Lower leg skin (tissue), 4 donors: ENCODE results near the gene PAOX. TPM values are rescaled to one million over a fixed set of nuclear protein-coding genes. Genes with fewer than 3 reads are reported as not detected.
"Not testable (repeated sequence)": the region's sequence is repeated elsewhere in the genome, so short reads cannot be mapped to it uniquely, and the experiment has no call there.

Experiments used
- DNase-seq, 2 donors: peaks; one replicate each; pipeline ENCODE4 v3.0.0-alpha.2; 2019; ENCODE audit warnings: low spot score in 2 of 2
- H3K4me3 ChIP-seq: fragments of 200-600 bp; sonication (generic); 2 replicates; pipeline ENCODE4 v1.5.1; 2017; ENCODE audit warnings: mild to moderate bottlenecking, low read depth; ENCODE audit not compliant: poor library complexity, severe bottlenecking
- POLR2A ChIP-seq, 2 donors: fragments of 450-650 bp; IDR thresholded peaks; one replicate each; pipeline ENCODE4 v1.6.1; 2016 to 2017; ENCODE audit warnings: antibody characterized with exemption in 2 of 2, mild to moderate bottlenecking in 1 of 2, moderate library complexity in 1 of 2
- WGBS, 2 donors: methylation state at CpG; one replicate each; pipeline ENCODE4 v1.1.5; 2018; 5-methylcytosine and 5-hydroxymethylcytosine counted together
- intact Hi-C: fragments of 100-400 bp; cut with DNase I; formaldehyde crosslinking; loops from one replicate; pipeline ENCODE4 v1.15.0; 2023; ENCODE audit warnings: low total_unique reads
- total RNA-seq, 4 donors: library from RNA; depleted of rRNA; stranded (reverse); fragments of >200 nt; gene quantifications; one replicate each; pipeline ENCODE4 v1.1.0, GENCODE V29; 2016
- TF ChIP-seq, protein P1 (sequence below), 3 donors: fragments of 450-650 bp; IDR thresholded peaks; one replicate each; pipeline ENCODE4 v1.5.1; 2016; ENCODE audit warnings: antibody characterized with exemption in 3 of 3, mild to moderate bottlenecking in 3 of 3, moderate library complexity in 2 of 3

PAOX gene
- total RNA-seq, 4 donors from 2014 or later, result 8.1 to 21.8 (median 14.4) TPM

DNA sequence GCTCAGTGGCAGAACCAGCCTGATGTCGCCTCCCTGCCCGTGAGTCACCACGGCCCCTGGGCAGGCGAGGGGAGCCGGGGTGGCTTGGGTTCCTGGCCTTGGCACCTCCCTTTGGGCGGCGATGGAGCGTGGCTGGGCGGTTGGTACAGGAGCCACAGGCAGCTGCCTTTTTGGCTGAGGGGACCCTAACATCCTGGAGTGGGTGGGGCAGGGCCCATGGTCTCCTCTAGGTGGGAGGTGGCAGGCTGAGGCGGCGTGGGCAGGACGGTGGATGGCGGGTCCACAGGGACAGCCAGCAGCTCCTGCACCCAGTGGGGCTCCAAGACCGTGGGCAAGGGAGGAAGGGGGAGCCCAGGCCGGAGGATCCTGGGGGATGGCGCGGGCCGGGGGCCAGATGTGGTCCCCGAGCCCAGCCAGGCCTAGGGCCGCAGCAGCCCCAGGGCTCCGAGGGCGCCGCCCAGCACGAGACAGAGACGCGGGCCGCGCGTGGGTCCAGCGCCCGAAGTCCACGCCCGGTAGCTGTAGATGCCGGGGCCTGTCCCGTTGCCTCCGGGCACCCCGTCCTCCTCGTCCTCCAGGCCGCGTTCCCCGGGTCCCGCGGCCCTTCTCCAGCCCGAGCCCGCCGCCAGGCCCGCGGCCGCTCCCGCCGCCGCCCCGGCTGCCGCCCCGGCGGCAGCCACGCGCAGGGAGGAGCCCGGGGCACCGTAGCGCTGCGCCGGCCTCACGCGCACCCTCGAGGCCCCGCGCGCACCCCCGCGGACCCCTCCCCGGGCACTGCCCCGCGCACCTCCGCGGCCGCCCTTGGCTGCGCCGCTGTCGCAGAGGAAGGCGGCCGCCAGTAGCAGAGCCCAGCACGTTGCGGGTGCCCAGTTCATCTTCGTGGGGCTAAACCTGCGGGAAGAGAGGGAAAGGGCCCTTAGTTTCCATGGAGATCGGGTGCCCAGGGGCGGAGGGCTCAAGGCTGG lies 44.0 kb downstream of the PAOX start:
- no peak overlapping the region for H3K4me3 ChIP-seq
- 17 to 24% methylated on average over 42 to 46 of the region's 88 CpGs for WGBS, 2 donors
- intact Hi-C loops, result no loop called here
- no peak for TF ChIP-seq POLR2A (IDR thresholded peaks at IDR 0.05)
- TF ChIP-seq, protein P1, sequence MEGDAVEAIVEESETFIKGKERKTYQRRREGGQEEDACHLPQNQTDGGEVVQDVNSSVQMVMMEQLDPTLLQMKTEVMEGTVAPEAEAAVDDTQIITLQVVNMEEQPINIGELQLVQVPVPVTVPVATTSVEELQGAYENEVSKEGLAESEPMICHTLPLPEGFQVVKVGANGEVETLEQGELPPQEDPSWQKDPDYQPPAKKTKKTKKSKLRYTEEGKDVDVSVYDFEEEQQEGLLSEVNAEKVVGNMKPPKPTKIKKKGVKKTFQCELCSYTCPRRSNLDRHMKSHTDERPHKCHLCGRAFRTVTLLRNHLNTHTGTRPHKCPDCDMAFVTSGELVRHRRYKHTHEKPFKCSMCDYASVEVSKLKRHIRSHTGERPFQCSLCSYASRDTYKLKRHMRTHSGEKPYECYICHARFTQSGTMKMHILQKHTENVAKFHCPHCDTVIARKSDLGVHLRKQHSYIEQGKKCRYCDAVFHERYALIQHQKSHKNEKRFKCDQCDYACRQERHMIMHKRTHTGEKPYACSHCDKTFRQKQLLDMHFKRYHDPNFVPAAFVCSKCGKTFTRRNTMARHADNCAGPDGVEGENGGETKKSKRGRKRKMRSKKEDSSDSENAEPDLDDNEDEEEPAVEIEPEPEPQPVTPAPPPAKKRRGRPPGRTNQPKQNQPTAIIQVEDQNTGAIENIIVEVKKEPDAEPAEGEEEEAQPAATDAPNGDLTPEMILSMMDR (IDR thresholded peaks at IDR 0.05), result no peak
- peak in 1 of 2 donors; percentile 84 for DNase-seq

DNA sequence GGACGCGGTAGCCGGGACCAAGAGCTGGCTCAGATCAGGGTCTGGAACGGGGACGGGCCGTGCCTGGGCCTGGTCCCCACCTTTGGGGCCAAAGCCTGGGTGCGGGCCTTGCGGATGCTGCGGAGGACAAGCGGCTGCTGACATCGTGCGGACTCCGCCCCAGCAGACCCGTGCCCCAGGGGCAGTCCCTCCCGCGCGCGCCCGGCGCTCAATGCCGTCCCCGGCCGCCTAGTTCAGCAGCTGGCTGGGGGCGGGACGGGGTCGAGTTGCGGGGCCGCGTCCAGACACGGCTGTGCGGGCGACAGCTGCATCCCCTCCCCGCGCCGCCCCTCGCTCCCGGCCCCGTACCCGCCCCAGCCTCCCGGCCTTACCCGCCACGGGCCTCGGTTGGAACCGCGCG lies 45.0 kb downstream of the PAOX start:
- intact Hi-C loops, DNase-seq, H3K4me3 ChIP-seq: not testable (repeated sequence)
- no CpG with 5 or more reads among the region's 46 CpGs for WGBS, 2 donors

DNA sequence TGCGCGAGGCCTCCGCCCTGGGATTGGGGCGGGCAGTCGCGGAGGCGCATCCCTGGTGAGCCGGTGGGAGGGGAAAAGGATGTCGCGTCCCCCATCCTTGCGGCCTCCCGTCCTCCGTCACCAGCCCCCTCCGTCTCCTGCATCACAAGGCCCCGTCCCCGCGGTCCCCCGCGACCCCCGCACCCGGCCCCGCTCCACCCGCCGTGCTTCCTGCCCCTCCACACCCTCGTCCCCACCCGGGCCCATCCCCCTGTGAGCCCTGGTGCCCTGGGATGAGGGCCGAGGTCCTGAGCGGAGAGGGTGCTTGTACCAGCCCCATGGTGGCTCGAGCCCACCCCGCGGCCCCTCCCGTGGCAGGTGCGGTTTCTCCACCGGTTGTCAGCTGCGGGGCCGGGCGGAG lies 45.5 kb downstream of the PAOX start, which contains the start of gene SPRN:
Gene SPRN (minus strand): TSS at position 25 of the 400 bp plus-strand sequence. CDS start 944 bp downstream, outside the sequence.
- not testable (repeated sequence) for H3K4me3 ChIP-seq

DNA sequence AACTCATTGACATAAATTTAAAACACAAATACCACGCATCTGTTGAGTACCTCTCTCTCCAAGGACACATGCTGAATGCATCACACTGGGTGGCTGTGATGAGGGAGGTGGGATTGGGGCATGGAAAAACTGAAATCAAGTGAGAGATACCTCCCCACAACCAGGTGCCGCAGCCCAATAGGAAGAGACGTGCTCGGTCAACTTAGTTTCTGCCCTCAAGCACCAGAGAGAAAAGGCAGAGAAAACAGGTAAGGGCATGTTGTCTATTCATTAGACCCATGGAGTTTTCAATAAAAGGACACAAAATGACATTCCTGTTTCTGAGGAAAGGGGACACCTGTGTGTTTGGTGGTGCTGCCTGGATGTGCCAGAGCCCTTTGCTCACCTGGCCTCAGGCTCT lies 50.5 kb downstream of the PAOX start:
- DNase-seq, intact Hi-C loops, H3K4me3 ChIP-seq: not testable (repeated sequence)
- WGBS, 2 donors, result 53 to 60% methylated on average over 4 of the region's 4 CpGs

More for the DNA sequence above, 45.5 kb downstream of the PAOX start, which contains the start of gene SPRN:
- intact Hi-C loops, DNase-seq: not testable (repeated sequence)
- no CpG with 5 or more reads among the region's 37 CpGs for WGBS, 2 donors

DNA sequence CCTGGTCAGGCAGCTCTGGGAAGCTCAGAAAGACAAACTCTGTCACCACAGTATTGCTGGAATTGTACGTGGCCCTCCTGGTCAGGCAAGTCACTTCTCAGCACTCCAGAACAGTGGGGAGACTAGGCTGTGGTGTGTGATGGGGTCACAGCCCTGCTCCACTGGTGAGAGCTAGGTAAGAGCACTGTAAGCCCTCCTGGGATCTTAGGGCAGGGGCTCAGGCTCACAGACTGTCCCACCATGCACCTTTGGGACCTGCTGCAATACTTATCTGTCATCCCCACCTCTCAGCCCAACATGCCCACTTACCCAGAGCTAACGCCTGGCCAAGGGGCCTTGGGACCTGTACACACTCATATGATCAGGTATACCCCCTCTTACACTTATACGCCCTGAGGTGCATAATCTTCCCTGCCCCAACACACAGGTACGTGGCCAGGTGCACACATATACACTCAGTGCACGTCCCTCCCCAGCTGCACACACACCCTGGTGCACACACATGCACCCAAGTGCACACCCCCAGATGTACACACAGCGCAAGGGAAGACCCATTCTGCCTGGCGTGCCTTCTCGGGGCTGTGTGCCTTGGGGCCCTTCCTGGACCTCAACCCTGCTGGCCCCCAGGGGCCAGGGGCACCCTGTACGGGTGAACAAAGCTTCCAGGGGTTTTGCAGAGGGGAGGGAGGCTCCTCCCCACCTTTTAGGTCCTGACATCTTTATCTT lies 53.0 kb downstream of the PAOX start:
- H3K4me3 ChIP-seq, DNase-seq, intact Hi-C loops: not testable (repeated sequence)
- 68 to 80% methylated on average over 3 to 5 of the region's 9 CpGs for WGBS, 2 donors

DNA sequence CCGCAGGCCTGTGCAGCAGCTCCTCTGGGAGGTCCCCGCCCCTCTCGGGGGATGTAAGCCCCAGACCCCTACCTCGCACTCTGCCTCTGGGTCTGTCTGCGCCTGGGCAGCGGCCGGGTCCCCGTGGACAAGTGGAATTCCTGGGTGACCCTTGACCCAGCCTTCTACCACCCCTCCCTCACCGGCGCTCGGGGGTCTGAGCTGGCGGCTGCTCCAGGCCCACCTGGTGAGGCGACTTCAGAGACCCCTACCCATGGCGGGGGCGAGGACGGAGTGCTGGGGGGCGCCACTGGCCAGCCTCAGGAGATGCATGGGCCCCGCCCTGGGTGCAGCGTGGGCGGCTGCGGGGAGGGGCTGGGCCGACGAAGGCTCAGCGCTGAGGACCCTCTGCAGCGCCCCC lies 53.7 kb downstream of the PAOX start:
- WGBS, 2 donors, result 80% methylated on average over 8 of the region's 25 CpGs; no CpG with 5 or more reads in 1 of the 2 donors

DNA sequence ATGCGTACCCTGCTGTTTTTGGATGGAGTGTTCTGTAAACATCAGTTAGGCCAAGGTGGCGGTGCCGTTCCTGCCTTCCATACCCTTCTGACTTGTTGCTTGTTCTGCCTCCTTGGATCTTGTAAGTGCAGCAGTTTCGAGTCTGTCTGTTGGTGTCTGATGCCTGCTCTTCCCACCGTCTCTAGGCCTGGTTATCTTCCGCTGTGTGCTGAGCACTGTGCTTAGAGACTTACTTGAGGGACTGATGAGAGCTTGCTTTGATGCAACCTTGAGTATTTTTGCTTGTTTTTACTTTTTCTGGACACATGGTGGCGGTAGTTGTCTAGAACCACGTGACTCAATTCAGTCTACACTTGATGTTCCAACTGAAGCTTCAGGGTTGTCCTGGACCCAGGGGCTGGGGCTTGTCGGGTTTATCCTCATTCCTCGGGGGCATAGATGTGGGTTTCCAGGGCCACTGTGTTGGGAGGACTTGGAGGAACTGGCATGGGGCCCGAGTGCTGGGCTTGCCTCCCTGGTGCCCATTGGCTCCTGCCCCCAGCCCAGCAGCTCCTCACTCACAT lies 59.7 kb downstream of the PAOX start:
- intact Hi-C loops, result no loop called here
- DNase-seq, result peak; percentile 12 to 69
- 82 to 86% methylated on average over 11 of the region's 11 CpGs for WGBS, 2 donors
- no peak overlapping the region for H3K4me3 ChIP-seq
- TF ChIP-seq POLR2A (IDR thresholded peaks at IDR 0.05), result no peak
- TF ChIP-seq, protein P1 (IDR thresholded peaks at IDR 0.05), result no peak

More for the DNA sequence above, 53.7 kb downstream of the PAOX start:
- H3K4me3 ChIP-seq, intact Hi-C loops: not testable (repeated sequence)
- DNase-seq, result peak in 1 of 2 donors; percentile 80
